Suprapubic skin (tissue), 4 donors: ENCODE measurements around the gene TOR2A.

Source experiments
- EP300 ChIP-seq: sonication (generic); formaldehyde crosslinking; IDR thresholded peaks from one replicate; pipeline ENCODE4 v1.6.1; 2017; ENCODE audit warnings: antibody characterized with exemption
- POLR2A ChIP-seq, 2 donors: fragments of 450-650 bp; IDR thresholded peaks; one replicate each; pipeline ENCODE4 v1.6.1; 2017; ENCODE audit warnings: antibody characterized with exemption in 2 of 2, mild to moderate bottlenecking in 2 of 2, moderate library complexity in 2 of 2
- POLR2AphosphoS5 ChIP-seq, 3 donors: sonication (generic); formaldehyde crosslinking; IDR thresholded peaks; one replicate each; pipeline ENCODE4 v1.6.1; 2017; ENCODE audit warnings: antibody characterized with exemption in 3 of 3
- TF ChIP-seq, protein P1 (sequence below), 2 donors: fragments of 200-600 bp in 1 of 2; fragments of 450-650 bp in 1 of 2; sonication (generic) in 1 of 2; IDR thresholded peaks; one replicate each; pipeline ENCODE4 v1.5.1; 2016 to 2019; ENCODE audit warnings: antibody characterized with exemption in 2 of 2, mild to moderate bottlenecking in 1 of 2, moderate library complexity in 1 of 2

DNA sequence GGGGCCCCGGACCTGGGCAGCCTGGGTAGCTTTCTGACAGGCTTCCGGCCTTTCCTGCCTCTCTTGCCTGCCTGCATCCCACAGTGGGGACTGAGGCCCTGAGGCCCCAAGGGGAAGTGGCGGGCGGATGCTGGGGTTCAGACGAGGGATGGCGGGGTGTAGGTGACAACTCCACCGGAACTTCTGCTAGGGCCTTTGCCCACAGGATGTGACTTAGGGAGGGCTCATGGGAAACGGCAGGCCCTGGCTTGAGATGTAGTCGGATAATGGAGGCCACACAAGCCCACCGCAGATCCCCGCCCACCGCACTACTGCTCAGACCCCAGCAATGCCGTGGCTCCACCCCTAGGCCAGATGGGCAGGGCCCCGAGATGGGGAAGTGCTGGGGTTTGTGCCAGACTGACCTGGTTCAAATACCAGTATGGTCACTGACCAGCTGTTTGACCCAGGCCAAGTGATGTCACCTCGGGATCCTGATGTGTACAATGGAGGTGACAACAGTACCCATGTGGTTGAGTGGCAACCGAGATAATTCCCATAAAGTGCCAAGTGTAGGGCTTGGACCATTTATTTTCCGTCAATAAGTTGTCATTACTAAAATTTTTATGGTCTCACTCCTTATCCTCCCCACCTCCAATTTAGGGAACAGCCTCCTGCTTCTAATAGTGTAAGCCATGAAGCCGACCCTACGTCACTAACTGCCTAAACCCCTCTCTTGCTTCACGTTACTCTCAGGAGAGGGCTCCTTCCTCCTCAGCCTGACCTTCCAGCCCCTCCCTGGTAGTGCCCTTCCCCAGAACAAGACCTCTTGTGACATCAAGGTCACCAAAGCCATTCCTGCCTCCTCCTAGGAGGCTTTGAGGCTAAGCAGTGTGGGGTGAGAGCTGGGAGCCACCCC is 48.3 kb upstream of the TOR2A start:
- TF ChIP-seq, protein P1, sequence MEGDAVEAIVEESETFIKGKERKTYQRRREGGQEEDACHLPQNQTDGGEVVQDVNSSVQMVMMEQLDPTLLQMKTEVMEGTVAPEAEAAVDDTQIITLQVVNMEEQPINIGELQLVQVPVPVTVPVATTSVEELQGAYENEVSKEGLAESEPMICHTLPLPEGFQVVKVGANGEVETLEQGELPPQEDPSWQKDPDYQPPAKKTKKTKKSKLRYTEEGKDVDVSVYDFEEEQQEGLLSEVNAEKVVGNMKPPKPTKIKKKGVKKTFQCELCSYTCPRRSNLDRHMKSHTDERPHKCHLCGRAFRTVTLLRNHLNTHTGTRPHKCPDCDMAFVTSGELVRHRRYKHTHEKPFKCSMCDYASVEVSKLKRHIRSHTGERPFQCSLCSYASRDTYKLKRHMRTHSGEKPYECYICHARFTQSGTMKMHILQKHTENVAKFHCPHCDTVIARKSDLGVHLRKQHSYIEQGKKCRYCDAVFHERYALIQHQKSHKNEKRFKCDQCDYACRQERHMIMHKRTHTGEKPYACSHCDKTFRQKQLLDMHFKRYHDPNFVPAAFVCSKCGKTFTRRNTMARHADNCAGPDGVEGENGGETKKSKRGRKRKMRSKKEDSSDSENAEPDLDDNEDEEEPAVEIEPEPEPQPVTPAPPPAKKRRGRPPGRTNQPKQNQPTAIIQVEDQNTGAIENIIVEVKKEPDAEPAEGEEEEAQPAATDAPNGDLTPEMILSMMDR (IDR thresholded peaks at IDR 0.05): no peak
- TF ChIP-seq POLR2A (IDR thresholded peaks at IDR 0.05): no peak
- no peak for TF ChIP-seq POLR2AphosphoS5 (IDR thresholded peaks at IDR 0.05)
- TF ChIP-seq EP300: no peak
